Neural progenitor cell (in vitro differentiated cells): ENCODE measurements around the gene FBXL2.

Experiments used
- CTCF ChIP-seq: fragments of 200-600 bp; sonication (generic); IDR thresholded peaks from 2 replicates; pipeline ENCODE4 v1.5.1; 2017; ENCODE audit warnings: antibody characterized with exemption, mild to moderate bottlenecking
- EZH2 ChIP-seq: fragments of 200-600 bp; sonication (generic); IDR thresholded peaks from 2 replicates; pipeline ENCODE4 v1.6.1; 2017; ENCODE audit warnings: antibody characterized with exemption, mild to moderate bottlenecking, moderate library complexity
- EZH2phosphoT487 ChIP-seq: fragments of 200-600 bp; sonication (generic); IDR thresholded peaks from 2 replicates; pipeline ENCODE4 v1.6.1; 2017; ENCODE audit warnings: antibody characterized with exemption

- TF ChIP-seq EZH2phosphoT487, result no peak
- TF ChIP-seq CTCF, result no peak
- no peak for TF ChIP-seq EZH2
Observed at GRCh38 chr3:33231756-33232465, 45.3 kb upstream of the FBXL2 start.
